NCI-H526 treated with DMSO at 0.1 percent for 48 hours (cell line): ENCODE results near the gene NFATC2IP.

Experiments
- DNase-seq: peaks from one replicate; lab custom pipeline; 2025; lab: John Stamatoyannopoulos, UW

NFATC2IP gene

DNA sequence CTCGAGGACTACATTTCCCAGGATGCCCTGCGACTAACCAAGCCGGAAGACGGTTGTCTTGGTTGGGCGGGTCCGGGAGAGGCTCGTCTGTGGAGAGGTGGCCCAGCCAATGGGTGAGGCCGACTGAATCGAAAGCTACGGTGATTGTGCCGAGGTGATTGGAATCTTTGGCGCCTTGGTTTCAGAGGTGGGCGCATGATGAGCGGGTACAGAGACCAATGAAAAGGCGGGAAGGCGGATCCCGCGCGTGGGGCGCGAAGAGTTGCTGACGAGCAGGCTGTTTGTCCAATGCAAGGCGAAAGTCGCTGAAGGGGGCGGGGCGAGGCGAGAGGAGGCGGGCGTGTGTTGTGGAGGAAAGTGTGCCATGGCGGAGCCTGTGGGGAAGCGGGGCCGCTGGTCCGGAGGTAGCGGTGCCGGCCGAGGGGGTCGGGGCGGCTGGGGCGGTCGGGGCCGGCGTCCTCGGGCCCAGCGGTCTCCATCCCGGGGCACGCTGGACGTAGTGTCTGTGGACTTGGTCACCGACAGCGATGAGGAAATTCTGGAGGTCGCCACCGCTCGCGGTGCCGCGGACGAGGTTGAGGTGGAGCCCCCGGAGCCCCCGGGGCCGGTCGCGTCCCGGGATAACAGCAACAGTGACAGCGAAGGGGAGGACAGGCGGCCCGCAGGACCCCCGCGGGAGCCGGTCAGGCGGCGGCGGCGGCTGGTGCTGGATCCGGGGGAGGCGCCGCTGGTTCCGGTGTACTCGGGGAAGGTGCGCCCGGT lies at the start of gene NFATC2IP:
Gene NFATC2IP, plus strand, starts transcription at position 290 of the 762 bp plus-strand sequence. Its CDS starts 75 bp downstream, at position 365.
- peak; percentile 99 for DNase-seq

DNA sequence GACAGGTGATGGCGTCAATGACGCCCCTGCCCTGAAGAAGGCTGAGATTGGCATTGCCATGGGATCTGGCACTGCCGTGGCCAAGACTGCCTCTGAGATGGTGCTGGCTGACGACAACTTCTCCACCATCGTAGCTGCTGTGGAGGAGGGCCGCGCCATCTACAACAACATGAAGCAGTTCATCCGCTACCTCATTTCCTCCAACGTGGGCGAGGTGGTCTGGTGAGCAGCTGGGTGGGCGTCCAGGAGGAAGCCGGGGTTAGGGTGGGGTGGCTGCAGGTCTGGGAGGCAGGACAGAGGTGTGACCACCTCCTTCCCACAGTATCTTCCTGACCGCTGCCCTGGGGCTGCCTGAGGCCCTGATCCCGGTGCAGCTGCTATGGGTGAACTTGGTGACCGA lies 48.9 kb upstream of the NFATC2IP start:
- DNase-seq = no peak

DNA sequence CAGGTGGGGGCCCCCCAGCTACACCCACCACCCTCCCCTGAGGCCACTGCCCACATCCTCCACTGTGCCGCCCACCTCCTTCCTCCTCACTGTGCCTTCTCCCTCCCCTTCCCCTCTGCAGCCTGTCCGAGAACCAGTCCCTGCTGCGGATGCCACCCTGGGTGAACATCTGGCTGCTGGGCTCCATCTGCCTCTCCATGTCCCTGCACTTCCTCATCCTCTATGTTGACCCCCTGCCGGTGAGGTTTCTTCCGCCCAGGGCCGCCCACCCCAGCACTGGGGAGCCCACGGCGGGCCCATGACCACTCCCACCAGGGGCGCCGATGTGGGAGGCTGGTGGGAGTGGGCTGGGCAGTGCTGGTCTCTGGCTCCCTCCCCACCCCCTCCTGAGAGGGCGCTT lies 47.8 kb upstream of the NFATC2IP start:
- no peak for DNase-seq

DNA sequence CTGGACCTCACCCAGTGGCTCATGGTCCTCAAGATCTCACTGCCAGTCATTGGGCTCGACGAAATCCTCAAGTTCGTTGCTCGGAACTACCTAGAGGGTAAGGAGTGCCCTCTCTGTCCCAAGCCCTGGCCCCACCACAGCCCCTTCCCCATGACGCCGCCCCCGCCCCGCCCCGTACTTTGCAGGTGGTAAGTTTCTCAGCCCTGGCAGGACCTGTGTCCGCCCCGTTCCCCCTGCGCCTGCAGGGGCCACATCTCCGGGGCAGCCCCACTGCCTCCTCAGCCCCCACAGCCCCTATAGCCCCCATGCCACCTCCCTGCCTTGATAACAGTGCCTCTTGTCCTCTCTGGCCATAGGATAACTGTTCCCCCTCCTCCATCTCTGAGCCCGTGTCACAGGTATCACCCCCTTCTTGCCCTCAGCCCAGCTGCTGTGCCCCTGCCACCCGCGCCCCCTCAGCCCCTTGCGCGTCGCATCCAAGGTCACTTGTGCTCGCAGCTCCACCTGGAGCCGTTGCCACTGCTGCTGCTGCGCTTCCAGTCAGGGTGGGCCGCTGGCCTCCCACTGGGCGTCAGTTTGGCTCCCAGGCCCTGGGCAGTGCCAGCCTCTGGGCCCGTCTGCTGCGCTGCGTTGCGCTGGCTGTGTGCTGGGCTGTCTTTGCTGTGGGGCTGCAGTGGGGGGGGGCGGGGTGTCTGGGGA lies 47.2 kb upstream of the NFATC2IP start:
- no peak for DNase-seq

DNA sequence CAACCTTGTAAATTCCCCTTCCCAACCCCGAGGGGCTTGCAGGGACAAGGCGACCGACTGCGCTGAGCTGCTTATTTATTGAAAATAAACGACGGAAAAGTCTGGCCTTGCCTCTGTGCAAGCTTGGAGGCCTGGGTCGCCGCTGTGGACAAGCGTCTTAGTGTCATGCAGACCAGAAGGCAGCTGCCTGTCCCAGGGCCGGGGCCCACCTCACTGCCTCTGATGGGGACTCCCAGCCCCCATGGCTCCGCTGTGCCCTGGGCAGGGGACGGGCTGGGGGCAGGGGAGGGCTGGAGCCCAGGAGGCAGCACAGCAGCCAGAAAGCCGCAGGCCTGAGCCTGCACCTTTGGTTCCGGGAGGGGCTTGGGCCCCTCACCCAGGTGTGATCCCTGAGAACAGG lies 46.4 kb upstream of the NFATC2IP start:
- no peak for DNase-seq

DNA sequence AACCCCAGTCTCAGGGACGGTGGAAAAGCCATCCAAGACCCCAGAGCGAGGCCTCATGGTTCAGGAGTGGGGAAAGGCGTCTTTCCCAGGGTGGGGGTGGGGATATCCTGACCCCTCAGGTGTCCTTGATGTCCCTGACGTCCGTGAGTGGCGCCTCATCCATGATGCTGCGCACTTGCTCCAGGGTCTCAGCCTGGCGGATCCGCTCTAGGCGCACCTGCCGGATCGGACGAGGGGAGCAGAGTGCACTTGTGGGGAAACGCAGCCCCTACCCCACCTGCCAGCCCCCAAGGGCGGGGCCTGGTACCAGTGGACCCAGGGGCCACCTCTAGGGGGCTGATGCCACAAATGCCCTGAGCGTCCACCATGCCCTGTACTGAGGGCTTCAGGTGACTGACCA lies 45.9 kb upstream of the NFATC2IP start:
- no peak for DNase-seq

DNA sequence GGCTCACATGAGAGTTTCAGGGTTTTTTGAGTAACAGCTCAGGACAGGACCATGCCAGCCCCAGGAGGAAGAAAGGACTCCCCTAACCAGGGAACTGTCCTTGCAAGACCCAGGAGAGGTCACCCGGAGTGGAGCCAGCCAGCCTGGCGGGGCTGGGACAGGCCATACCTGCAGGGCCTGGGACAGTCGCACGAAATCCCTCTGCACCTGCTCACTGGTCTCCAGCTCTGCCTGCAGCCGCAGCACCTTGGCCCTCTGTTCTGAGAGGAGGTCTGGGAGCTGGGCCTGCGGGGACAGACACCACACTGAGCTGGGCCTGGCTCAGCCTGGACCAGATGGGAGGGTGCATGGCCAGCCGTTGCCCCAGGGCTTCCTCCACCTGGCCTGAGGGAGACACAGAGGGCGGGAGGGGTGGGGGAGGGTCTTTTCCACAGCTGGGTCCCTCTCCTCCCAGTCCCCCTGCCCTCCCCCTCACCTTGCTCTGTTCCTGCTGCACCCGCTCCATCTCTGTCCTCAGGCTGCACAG lies 45.4 kb upstream of the NFATC2IP start:
- DNase-seq = no peak

DNA sequence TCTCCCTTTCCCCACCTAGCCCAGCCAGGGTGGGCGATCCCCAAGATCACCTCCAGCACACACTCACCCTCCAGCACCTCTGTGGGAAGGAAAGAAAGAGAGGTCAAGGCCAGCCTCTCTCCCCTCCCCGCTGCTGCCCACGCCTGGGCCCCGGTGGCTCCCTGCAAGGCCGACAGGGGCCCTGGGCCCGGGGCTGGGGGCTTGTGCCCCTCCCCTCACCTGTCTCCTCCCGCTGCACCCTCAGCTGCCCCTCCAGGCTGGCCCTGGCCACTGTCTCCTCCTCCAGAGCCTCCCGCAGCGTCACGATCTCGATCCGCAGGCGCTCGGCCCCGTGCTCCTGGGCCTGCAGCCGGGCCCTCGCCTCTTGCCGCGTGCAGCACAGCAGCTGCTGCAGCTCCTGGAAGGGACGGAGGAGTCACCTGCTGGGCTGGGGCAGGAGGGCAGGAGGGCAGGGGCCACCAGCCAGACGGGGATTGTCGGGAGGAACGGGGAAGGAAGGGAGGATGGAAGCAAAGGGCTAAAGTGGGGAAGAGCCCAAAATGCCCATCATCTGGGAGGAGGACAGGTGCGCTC lies 44.9 kb upstream of the NFATC2IP start:
- no peak for DNase-seq

DNA sequence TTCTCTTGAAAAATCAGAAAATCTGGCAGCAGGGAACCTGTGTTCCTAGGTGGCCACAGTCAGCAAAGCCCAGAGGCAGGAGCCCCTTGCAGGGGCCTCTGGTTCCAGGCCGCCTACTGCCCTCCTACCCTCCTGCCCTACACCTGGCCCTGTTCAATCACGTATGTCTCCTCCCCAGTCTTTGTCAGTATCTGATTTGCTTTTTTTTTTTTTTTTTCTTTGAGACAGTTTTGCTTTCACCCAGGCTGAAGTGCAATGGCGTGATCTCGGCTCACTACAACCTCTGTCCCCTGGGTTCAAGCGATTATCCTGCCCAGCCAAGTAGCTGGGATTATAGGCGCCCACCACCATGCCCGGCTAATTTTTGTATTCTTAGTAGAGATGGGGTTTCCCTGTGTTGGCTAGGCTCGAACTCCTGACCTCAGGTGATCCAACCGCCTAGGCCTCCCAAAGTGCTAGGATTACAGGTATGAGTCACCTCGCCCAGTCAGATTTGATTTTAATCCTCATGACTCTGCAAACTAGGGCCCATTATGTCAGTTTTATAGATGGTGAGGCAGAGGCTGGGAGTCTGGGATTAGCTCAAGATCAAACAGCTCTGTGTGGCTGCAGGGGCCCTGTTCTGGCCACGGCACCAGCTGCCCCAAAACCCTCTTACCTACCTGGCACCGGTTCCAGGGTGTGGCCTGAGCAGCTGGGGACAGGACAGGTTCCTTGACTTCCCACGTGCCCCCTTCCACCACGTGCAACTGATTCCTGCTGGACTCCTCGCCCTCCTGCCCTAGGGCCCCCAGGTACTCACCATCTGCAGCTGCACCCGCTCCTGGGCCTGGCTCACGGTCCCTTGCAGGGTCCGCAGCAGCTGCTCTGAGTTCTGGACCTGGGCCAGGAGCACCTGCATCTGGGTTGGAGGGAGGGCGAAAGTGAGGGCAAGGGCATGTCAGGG lies 40.4 kb upstream of the NFATC2IP start:
- no peak for DNase-seq

DNA sequence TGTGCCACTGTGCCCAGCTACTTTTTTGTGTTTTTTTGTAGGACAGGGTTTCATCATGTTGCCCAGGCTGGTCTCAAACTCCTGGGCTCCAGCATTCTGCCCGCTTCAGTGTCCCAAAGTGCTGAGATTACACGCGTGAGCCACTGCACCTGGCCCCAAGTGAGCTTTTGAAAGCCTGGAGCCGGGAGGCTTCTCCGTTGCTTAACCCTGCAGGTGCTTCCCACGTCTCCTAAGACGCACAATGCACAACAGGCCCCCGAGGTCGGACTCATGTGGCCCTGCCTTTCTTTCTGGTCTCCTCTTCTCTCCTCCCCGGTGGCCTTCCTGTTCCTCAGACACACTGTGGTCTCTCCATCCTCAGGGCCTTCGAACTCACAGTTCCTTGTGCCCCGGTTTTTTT lies 38.2 kb upstream of the NFATC2IP start:
- DNase-seq = no peak

DNA sequence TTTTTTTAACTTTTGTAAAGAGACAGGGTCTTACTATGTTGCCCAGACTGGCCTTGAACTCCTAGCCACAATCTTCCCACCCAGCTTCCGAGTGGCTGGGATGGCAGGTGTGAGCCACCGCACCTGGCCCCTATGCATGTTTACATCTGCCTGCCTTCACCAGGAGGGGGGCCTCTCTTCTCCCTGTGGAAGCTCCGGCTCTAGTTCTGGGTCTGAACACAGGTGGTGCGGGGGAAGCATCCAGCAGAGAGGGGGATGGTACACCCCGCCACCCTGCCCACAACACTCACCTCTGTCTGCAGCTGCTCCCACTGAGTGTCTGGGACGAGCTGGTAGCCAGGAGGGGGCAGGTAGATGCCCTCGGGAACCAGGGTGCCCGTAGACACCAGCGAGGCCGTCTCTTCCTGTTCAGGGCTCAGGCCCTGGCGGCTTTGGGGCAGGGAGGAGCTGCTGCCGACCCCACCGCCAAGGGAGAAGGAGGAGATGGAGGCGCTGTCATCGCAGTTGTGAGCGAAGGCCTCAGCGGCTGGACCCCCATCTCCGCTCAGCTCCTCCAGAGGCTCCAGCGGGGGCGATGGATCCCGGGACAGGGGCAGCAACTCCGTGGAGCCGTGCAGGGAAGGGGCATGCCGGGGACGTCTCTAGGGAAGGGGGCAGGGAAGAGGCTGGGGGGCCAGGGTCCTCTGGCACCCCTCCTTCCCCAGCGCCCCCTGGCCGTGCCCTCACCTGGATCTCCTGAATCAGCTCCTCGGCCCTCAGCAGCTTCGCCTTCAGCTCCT lies 36.6 kb upstream of the NFATC2IP start:
- DNase-seq = no peak

DNA sequence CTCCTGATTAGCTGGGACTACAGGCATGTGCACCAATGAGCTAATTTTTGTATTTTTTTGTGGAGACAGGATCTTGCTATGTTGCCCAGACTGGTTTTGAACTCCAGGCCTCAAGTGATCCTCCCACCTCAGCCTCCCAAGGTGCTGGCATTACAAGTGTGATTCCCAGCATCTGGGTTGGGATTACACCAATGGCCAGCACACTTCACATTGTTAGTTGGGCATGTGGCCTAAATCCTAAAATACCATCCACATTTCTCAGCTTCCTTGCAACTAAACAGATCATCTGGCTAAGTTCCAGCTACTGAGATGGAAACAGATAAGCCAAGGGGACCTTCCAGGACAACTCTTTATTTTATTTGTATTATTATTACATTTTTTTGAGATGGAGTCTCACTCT lies 35.6 kb upstream of the NFATC2IP start:
- no peak for DNase-seq

DNA sequence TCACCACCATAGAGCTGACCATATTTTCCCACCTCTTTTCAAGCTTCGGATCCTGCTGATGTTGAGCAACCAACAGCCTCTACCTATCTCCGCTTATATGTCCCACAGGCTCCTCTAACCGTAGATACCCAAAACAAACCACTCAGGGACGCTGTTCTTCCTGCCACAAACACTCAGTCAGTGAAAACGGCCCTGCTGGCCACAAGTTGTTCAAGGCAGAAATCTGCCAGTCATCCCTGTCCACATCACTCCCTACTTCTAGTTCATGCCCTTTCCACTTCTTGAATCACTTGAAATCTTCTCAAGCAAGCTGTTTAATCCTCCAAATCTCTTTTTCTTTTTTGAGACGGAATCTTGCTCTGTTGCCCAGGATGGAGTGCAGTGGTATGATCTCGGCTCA lies 33.6 kb upstream of the NFATC2IP start:
- DNase-seq = no peak

DNA sequence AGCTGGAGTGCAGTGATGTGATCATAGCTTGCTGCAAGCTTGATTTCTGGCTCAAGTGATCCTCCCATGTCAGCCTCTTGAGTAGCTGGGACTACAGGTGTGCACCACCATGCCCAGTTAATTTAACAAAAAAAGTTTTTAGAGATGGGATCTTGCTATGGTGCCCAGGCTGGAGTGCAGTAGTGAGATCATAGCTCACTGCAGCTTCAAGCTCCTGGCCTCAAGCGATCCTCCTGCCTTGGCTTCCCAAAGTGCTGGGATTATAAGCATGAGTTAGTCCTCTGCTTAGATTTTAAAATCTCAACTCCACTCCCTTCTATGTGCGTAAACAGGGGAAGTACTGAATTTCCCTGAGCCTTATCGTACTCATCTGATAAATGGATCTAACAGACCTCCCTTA lies 32.0 kb upstream of the NFATC2IP start:
- no peak for DNase-seq

DNA sequence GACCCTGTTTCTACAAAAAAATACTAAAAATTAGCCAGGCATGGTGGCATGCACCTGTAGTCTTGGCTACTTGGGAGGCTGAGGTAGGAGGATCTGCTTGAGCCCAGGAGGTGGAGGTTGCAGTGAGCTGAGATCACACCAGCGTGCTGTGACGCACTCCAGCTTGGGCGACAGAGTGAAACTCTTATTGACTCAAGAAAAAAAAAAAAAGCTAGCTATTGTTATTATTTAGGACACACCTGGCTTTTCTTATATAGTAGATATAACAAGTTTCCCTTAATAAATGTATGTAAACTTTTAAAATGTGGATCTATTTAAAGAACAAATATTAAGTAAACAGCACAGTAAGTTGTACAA lies 27.5 kb upstream of the NFATC2IP start:
- no peak for DNase-seq

DNA sequence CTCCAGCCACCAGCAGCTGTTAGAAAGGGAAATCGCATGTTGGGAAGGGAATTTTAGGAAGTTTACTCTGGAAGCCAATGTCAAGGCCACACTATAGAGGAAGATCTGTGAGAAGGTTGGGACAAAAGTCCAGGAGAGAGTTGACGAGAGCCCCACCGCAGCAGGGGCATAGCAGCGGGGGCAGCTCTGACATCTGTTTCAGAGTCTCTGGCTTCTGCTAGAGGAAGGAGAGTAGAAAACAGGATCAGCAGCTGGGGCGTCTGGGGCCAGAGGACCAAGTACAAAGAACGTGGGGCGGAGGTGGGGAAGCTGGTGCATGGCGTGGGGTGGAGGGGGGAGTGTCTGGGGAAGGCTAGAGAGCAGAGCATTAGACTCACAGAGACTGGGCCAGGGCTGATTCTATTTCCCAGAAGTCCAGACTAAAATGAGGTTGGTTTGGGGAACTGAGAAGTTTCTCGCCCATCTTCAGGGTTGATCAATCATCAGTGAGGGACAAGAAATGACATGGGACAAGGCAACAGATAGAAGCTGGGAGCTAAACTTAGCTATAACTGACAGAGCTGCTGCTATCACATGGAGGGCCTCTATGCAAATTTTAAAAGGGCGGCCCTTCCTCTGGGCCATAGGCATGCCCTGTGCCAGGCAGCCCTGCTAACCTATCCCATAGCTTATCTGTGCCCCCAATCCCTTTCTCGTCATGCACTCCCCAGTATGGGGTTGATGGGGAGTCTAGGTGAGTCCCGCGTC lies 26.9 kb upstream of the NFATC2IP start:
- DNase-seq = peak; percentile 61

DNA sequence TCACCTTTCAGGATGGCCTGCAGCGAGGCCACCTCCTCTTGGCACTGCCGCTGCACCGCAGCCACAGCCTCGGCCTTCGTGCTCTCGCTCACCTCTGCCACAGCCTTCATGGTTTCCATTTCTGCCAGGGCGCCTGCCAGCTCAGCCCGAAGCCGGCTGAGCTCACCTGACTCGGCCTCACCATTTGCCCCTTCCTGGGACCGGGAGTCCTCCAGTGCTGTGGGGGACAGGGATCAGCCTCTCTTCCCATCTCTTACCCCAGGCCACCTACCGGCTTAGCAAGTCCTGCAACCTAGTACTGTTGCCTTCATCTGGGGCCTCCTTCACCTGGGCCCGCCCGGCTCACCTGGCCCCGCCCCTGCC lies 26.4 kb upstream of the NFATC2IP start:
- DNase-seq = no peak

DNA sequence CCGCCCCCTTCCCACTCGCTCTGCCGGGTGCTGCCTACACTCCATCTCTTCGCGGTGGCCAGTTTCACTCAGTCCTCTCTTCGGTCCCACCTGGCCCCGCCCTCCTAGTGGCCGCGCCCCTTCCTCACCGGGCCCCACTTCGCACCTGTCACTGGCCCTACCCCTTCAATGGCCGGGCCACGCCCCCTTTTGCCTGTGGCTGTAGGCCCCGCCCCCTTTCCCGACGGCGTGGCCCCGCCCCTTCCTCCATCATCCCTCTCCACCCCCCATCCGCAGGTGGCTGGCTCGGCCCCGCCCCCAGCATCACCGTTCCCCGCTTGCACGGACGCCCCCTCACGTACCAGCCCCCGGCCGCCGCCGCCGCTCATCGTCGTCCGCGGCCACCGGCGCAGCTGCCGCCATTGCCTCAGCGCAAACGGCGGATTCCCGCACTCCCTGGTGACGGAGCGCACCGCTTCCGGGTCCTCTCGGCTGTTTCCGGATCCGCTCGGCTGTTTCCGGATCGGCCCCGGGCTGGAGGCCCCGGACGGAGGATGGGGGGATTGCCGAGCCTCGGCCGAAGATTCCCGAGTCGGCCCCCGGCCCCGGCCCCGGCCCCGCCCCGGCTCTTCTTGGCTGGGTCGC lies 25.9 kb upstream of the NFATC2IP start, which contains the start of gene RABEP2:
Gene RABEP2, minus strand, starts transcription at position 477 of the 624 bp plus-strand sequence. Its CDS starts 75 bp downstream, at position 402.
- DNase-seq = peak; percentile 92

DNA sequence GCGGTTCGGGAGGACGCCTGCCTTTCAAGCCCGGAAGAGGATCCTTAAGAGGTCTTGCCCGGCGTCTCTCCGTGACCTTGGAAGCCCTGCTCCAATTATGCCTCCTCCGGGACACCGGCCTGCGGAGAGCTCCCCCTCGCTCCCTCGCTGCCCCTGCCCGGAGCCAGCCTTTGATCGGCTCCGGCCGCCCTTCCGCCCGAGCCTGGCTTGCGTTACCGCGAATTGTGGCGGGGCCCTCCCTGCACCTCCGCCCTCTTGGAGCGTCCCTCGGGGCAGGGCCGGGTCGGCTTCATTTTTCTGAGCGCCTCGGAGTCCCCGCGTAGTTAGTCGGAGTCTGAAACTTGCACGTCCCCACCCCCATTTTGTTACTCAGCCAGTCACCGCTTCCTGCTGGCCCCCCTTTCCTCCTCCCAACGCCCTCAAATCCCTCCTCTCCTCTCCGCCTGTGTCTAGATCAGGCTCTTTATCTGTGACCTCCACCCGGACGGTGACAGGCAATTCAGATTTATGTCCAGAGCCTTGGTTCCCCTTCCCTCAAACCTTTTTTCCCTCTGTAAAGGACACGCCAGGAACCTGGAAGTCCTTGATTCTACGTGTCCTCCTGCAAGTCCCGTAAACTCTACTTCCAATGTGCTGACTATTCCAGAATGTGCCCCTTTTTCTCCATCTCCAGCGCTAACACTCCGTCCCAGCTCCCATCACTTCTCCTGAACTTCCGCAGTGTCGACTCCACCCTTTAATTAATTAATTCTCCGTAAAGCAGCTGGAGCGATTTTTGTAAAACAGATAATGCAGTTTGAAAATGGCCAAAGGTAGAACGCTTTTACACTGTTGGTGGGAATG lies 25.1 kb upstream of the NFATC2IP start:
- DNase-seq = peak; percentile 56
